Keratinocyte (primary cell): Measurements from ENCODE around the gene AKAP13.

ENCODE experiments used
- EZH2 ChIP-seq: IDR thresholded peaks from one replicate; pipeline ENCODE4 v1.6.1; 2012; ENCODE audit warnings: inconsistent platforms, mild to moderate bottlenecking, low read length, moderate library complexity
- TF ChIP-seq, protein P1 (sequence below), 3 experiments: IDR thresholded peaks in 1 of 3; conservative IDR thresholded peaks in 1 of 3; optimal IDR thresholded peaks in 1 of 3; 2 replicates in 2 of 3; 3 replicates in 1 of 3; pipeline versions ENCODE3 to v1.5.1; 2011; ENCODE audit warnings: low read length in 3 of 3, mild to moderate bottlenecking in 3 of 3, moderate library complexity in 2 of 3, control low read depth in 1 of 3, inconsistent platforms in 1 of 3; ENCODE audit not compliant: insufficient read depth in 2 of 3; ENCODE audit errors: extremely low read depth in 1 of 3

DNA sequence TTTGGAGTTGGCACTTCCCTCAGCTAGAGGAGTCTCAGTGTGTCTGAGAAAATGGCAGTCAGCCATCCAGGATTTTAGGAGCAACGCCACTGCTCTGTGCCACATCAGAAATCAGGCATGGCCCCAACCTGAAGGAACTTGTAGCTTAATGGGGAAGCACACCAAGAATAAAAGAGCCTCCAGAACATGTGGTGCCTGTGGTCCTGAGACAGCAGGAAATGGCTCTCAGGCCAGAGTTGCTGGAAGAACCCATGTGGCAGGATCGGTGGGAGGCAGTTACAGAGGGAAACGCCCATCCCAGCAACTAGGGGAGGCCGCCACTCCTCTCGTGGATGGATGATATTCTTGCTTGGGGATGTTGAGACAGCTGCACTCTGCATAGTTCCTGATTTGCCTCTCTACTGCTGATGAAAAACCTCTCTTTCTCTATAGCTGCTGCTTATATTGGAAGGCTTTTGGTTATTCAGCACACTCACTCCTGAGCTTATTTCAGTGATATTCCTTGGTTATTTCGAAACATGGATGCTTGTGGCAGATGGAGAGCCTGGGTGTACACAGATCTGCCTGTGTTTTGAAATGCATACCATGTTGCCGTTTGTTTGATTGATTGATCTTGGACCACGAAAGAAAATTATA is 361.9 kb downstream of the AKAP13 start:
- TF ChIP-seq, protein P1, sequence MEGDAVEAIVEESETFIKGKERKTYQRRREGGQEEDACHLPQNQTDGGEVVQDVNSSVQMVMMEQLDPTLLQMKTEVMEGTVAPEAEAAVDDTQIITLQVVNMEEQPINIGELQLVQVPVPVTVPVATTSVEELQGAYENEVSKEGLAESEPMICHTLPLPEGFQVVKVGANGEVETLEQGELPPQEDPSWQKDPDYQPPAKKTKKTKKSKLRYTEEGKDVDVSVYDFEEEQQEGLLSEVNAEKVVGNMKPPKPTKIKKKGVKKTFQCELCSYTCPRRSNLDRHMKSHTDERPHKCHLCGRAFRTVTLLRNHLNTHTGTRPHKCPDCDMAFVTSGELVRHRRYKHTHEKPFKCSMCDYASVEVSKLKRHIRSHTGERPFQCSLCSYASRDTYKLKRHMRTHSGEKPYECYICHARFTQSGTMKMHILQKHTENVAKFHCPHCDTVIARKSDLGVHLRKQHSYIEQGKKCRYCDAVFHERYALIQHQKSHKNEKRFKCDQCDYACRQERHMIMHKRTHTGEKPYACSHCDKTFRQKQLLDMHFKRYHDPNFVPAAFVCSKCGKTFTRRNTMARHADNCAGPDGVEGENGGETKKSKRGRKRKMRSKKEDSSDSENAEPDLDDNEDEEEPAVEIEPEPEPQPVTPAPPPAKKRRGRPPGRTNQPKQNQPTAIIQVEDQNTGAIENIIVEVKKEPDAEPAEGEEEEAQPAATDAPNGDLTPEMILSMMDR (optimal IDR thresholded peaks at IDR 0.05 in 1 of 3, IDR thresholded peaks at IDR 0.05 in 1 of 3, conservative IDR thresholded peaks at IDR 0.05 in 1 of 3; ENCODE audit: extremely low read depth in 1 of 3, insufficient read depth in 2 of 3, low read length in 3 of 3): no peak
- TF ChIP-seq EZH2: no peak
